Memory B cell (primary cell): ENCODE measurements around the gene TMEM191C.
"Not testable (repeated sequence)": the region's sequence is repeated elsewhere in the genome, so short reads cannot be mapped to it uniquely, and the experiment has no call there.

Source experiments
- ATAC-seq: fragments of 150-1000 bp; cut with Tn5 transposase; 2 replicates; pipeline ENCODE4 v1.10.0; 2021; ENCODE audit warnings: low read depth, mild to moderate bottlenecking, moderate library complexity
- DNase-seq, 2 donors: peaks; one replicate each; pipeline ENCODE4 v3.0.0; 2022; ENCODE audit warnings: low spot score in 2 of 2
- H3K27ac Mint-ChIP-seq: one replicate; pipeline ENCODE4 v1.8.0; 2022; ENCODE audit warnings: mild to moderate bottlenecking, moderate library complexity, mixed read lengths
- H3K27me3 Mint-ChIP-seq: one replicate; pipeline ENCODE4 v1.8.0; 2022; ENCODE audit warnings: mixed read lengths
- H3K36me3 Mint-ChIP-seq: one replicate; pipeline ENCODE4 v1.8.0; 2022; ENCODE audit warnings: mild to moderate bottlenecking, mixed read lengths
- H3K4me1 Mint-ChIP-seq: one replicate; pipeline ENCODE4 v1.8.0; 2022; ENCODE audit warnings: mixed read lengths
- H3K4me3 Mint-ChIP-seq: one replicate; pipeline ENCODE4 v1.8.0; 2022; ENCODE audit warnings: mild to moderate bottlenecking, moderate library complexity, mixed read lengths
- H3K9me3 Mint-ChIP-seq: one replicate; pipeline ENCODE4 v1.8.0; 2022; ENCODE audit warnings: mixed read lengths

The TMEM191C gene

GRCh38 chr22:21442646-21443045 is 24.5 kb upstream of the TMEM191C start:
- not testable (repeated sequence) for ATAC-seq, H3K27ac Mint-ChIP-seq, H3K4me1 Mint-ChIP-seq, H3K27me3 Mint-ChIP-seq, H3K4me3 Mint-ChIP-seq, H3K9me3 Mint-ChIP-seq
- peaks cover 11% of the 10 kb centered on the region for H3K36me3 Mint-ChIP-seq
- DNase-seq: peak in 1 of 2 donors; percentile 6

- peaks cover 13% of the 10 kb centered on the region for H3K36me3 Mint-ChIP-seq
- no peaks in the 10 kb centered on the region for H3K4me1 Mint-ChIP-seq
Observed at GRCh38 chr22:21443057-21443734, 24.0 kb upstream of the TMEM191C start.

GRCh38 chr22:21443735-21444421 is 23.3 kb upstream of the TMEM191C start:
- DNase-seq (no peak), ATAC-seq (no peak)
- H3K4me3 Mint-ChIP-seq: no peak overlapping the region
- H3K9me3 Mint-ChIP-seq: no peaks in the 10 kb centered on the region
- H3K27ac Mint-ChIP-seq: no peak overlapping the region
- H3K36me3 Mint-ChIP-seq: peaks cover 13% of the 10 kb centered on the region
- H3K27me3 Mint-ChIP-seq: no peaks in the 10 kb centered on the region
- H3K4me1 Mint-ChIP-seq: no peaks in the 10 kb centered on the region

More at GRCh38 chr22:21443057-21443734, 24.0 kb upstream of the TMEM191C start:
- Mint-ChIP-seq H3K27me3 (no peaks in the 10 kb centered on the region), H3K27ac (no peak overlapping the region), H3K4me3 (no peak overlapping the region), H3K9me3 (no peaks in the 10 kb centered on the region)
- no peak for ATAC-seq
- peak in 1 of 2 donors; percentile 5 for DNase-seq

GRCh38 chr22:21444701-21445436 is 22.3 kb upstream of the TMEM191C start:
- no peak overlapping the region for H3K27ac Mint-ChIP-seq
- no peaks in the 10 kb centered on the region for H3K9me3 Mint-ChIP-seq
- ATAC-seq (no peak), DNase-seq (no peak)
- no peak overlapping the region for H3K4me3 Mint-ChIP-seq
- no peaks in the 10 kb centered on the region for H3K4me1 Mint-ChIP-seq
- peaks cover 13% of the 10 kb centered on the region for H3K36me3 Mint-ChIP-seq
- H3K27me3 Mint-ChIP-seq: no peaks in the 10 kb centered on the region

GRCh38 chr22:21445437-21446127 is 21.6 kb upstream of the TMEM191C start:
- peak in 1 of 2 donors; percentile 6 for DNase-seq
- Mint-ChIP-seq H3K4me1 (no peaks in the 10 kb centered on the region), H3K36me3 (peaks cover 13% of the 10 kb centered on the region), H3K27ac (no peak overlapping the region), H3K4me3 (no peak overlapping the region), H3K9me3 (no peaks in the 10 kb centered on the region), H3K27me3 (no peaks in the 10 kb centered on the region)
- no peak for ATAC-seq

- H3K27me3 Mint-ChIP-seq: no peaks in the 10 kb centered on the region
- no peaks in the 10 kb centered on the region for H3K4me1 Mint-ChIP-seq
- no peaks in the 10 kb centered on the region for H3K9me3 Mint-ChIP-seq
- H3K27ac Mint-ChIP-seq: no peak overlapping the region
- H3K4me3 Mint-ChIP-seq: no peak overlapping the region
- H3K36me3 Mint-ChIP-seq: peaks cover 13% of the 10 kb centered on the region
- DNase-seq (no peak), ATAC-seq (no peak)
Observed at GRCh38 chr22:21446128-21446826, 20.9 kb upstream of the TMEM191C start.

GRCh38 chr22:21446827-21447690 is 20.1 kb upstream of the TMEM191C start:
- no peaks in the 10 kb centered on the region for H3K9me3 Mint-ChIP-seq
- peaks cover 13% of the 10 kb centered on the region for H3K36me3 Mint-ChIP-seq
- no peaks in the 10 kb centered on the region for H3K27me3 Mint-ChIP-seq
- H3K27ac Mint-ChIP-seq: no peak overlapping the region
- peak in 1 of 2 donors; percentile 4 for DNase-seq
- no peak overlapping the region for H3K4me3 Mint-ChIP-seq
- H3K4me1 Mint-ChIP-seq: no peaks in the 10 kb centered on the region
- ATAC-seq: no peak

- H3K36me3 Mint-ChIP-seq: peaks cover 13% of the 10 kb centered on the region
- H3K9me3 Mint-ChIP-seq: no peaks in the 10 kb centered on the region
- no peak overlapping the region for H3K27ac Mint-ChIP-seq
- DNase-seq (no peak), ATAC-seq (no peak)
- H3K27me3 Mint-ChIP-seq: no peaks in the 10 kb centered on the region
- H3K4me1 Mint-ChIP-seq: no peaks in the 10 kb centered on the region
- H3K4me3 Mint-ChIP-seq: no peak overlapping the region
Observed at GRCh38 chr22:21447694-21448402, 19.3 kb upstream of the TMEM191C start.

- Mint-ChIP-seq H3K36me3 (peaks cover 13% of the 10 kb centered on the region), H3K4me1 (no peaks in the 10 kb centered on the region), H3K27me3 (no peaks in the 10 kb centered on the region), H3K9me3 (no peaks in the 10 kb centered on the region), H3K27ac (no peak overlapping the region), H3K4me3 (no peak overlapping the region)
- ATAC-seq: no peak
- DNase-seq: no peak
Observed at GRCh38 chr22:21448627-21449416, 18.4 kb upstream of the TMEM191C start.

GRCh38 chr22:21449531-21450319 is 17.5 kb upstream of the TMEM191C start:
- H3K27ac Mint-ChIP-seq: no peak overlapping the region
- H3K36me3 Mint-ChIP-seq: peaks cover 13% of the 10 kb centered on the region
- no peaks in the 10 kb centered on the region for H3K4me1 Mint-ChIP-seq
- no peaks in the 10 kb centered on the region for H3K27me3 Mint-ChIP-seq
- no peak for ATAC-seq
- peak in 1 of 2 donors; percentile 4 for DNase-seq
- H3K9me3 Mint-ChIP-seq: no peaks in the 10 kb centered on the region
- H3K4me3 Mint-ChIP-seq: no peak overlapping the region

GRCh38 chr22:21450320-21450831 is 16.8 kb upstream of the TMEM191C start:
- Mint-ChIP-seq H3K9me3 (no peaks in the 10 kb centered on the region), H3K4me1 (no peaks in the 10 kb centered on the region), H3K4me3 (no peak overlapping the region), H3K27ac (no peak overlapping the region), H3K27me3 (no peaks in the 10 kb centered on the region), H3K36me3 (peaks cover 10% of the 10 kb centered on the region)
- DNase-seq (no peak), ATAC-seq (no peak)
